ENCODE data around the gene NHERF2.
"Not testable (repeated sequence)": the region's sequence is repeated elsewhere in the genome, so short reads cannot be mapped to it uniquely, and the experiment has no call there.

The NHERF2 gene

DNA sequence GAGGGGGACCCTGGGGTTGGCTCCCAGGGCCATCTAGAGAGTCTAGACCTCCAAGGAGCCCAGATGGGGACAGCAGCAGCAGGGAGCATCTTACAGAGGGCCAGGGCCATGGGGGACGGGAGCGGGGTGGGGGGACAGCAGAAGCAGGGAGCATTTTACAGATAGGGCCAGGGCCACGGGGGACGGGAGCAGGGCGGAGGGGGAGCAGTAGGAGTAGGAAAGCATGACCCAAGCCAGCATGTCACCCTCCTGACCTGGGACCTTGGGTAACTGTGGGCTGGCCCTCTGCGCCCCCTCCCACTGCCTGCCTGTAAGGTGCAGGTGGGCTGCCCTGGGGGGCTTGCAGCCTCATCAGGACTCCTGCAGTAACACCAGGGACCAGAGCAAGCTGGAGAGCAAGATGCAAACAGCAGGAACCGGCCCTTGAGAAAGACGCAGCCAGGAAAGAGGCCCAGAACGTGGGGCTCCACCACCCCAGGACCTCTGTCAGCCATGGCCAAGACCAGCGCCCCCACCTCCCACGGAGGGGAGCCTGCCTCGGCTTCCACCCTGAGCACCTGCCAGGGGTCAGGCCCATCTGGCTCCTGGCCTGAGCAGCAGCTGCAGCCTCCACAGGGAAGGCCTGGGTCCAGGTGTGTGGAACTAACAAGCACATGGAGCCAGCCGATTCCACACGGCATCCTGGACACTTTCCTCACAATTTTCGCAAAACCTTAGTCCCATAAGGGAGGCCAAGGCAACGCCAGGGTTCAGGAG lies 19.4 kb upstream of the NHERF2 start:
- DNase-seq = no peak

DNA sequence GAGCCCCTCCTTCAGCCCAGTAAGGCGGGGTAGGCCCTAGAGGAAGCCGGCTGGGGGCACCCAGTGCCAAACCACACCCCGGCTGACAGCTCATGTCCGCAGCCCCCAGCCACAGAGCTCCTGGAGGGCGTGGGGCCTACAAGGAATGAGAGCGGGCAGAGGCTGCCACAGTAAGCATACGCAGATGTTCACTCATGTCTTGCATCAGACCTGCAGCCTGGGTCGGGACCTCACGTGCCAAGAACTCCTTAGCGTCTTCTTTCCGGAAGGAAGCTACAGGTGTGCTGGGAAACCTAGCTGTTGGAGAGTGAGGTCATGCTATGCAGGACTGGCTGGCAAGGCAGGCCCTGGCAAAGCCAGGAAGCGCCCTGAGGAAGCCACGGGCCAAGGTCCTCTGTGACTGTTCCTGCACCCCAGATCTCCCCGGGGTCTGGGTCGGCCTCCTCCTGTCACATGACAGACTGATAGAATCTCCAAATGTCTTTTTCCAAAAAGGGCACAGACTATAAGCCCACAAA lies 18.6 kb upstream of the NHERF2 start:
- peak; percentile 85 for DNase-seq

DNA sequence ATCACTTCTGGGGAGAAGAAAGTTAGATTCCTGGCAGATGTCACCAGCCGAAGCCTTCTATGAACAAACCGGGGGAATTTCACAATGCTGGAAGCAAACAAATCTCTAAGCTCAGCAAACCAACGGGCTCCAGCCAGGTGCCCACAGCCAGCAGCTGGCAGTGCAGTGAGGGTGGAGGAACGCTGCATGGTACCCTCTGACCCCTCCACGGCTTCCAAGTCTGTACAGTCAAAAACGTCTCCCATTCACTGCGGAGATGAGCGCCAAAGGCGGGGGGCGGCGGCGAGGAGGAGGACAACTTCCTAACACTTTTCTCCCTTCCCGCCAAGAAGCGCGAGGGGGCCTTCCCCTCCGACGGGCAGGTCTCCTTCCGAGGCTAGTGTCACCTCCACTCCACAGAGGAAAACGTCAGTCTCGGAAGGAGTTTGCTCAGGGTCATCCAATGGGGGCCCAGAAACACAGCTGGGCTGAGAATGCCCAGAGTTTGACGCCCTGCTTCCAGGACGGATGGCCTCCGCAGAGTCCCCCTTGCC lies 18.0 kb upstream of the NHERF2 start:
- DNase-seq = peak; percentile 56

DNA sequence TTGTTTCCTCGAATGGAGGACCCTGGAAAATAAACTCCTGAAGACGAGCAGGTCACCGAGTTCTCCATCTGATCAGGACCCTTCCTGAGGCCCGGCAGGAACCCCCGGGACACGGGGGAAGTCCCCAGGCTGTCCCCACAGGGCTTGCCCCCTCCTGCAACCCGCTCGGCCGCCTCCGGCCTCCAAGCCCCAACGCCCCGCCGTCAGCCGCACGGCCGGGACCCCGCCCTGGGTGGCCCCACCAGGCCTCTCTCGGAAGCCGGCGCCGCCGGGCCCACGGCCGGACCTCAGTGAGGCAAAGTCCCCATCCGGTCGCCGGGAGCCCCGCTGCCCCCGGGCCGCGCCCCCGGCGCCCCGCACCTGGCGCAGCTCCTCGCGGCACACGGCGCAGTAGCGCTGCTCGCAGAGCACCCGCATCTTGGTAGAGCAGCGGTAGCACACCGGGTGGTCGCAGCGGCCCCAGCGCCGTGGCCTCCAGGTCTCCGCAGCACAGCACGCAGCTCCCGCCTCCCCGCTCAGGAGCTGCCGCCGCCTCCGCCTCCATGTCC lies 17.5 kb upstream of the NHERF2 start:
- no peak for DNase-seq

DNA sequence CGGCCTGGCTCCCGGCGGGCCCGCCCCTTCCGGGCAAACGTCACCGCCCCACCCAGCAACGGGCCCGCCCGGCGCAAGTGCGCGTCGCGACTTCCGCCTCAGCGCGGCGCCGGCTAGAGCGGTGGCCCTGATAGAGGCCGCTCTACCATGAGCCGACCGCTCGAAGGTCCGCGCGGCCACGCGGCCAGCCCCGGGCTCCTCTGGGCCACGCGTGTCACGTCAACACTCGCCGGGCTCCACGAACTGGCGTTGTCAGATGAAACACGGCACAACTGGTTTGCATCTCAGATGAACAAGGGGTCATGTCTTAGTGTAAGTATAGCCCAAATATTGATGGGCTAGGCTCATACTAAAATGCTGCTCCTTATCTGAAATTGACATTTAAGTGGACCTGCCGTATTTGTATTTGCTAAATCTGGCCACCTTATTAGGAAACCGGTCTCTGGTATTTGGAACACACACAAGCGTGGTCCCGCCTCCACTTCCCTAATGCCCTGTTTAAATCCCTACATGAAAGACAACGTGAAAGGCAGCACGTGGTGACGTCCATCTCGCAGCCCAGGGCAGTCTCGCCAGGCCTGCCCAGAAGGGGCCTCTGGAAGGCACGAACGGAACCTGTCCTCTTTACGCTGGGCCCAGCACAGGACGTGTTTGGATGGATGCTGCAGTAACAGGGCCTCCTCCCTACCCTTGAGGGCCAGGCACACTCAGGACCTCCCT lies 16.8 kb upstream of the NHERF2 start, which contains the start of gene ZNF598:
ZNF598 (minus strand) TSS at position 31 of the 720 bp plus-strand sequence.
- peak; percentile 90 for DNase-seq

DNA sequence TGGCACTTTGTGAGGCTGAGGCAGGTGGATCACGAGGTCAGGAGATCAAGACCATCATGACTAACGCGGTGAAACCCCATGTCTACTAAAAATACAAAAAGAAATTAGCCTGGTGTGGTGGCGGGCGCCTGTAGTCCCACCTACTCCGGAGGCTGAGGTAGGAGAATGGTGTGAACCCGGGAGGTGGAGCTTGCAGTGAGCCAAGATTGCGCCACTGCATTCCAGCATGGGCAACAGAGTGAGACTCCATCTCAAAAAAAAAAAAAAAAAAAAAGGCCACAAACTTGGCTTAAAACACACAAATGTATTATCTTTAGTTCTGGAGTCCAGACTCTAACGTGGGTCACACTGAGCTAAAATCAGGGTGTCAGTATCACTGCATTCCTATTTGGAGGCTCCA lies 15.0 kb upstream of the NHERF2 start:
- not testable (repeated sequence) for DNase-seq

DNA sequence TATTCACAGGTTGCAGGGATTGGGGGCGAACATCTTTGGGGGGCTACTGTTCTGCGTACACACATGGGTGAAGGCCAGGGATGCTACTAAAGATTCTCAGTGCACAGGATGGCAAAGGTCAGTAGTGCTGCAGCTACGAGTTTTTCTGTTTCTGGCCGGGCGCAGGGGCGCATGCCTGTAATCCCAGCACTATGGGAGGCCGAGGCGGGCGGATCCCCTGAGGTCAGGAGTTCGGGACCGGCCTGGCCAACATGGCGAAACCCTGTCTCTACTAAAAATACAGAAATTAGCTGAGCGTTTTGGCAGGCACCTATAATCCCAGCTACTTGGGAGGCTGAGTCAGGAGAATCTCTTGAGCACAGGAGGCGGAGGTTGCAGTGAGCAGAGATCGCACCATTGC lies 13.2 kb upstream of the NHERF2 start:
- no peak for DNase-seq

DNA sequence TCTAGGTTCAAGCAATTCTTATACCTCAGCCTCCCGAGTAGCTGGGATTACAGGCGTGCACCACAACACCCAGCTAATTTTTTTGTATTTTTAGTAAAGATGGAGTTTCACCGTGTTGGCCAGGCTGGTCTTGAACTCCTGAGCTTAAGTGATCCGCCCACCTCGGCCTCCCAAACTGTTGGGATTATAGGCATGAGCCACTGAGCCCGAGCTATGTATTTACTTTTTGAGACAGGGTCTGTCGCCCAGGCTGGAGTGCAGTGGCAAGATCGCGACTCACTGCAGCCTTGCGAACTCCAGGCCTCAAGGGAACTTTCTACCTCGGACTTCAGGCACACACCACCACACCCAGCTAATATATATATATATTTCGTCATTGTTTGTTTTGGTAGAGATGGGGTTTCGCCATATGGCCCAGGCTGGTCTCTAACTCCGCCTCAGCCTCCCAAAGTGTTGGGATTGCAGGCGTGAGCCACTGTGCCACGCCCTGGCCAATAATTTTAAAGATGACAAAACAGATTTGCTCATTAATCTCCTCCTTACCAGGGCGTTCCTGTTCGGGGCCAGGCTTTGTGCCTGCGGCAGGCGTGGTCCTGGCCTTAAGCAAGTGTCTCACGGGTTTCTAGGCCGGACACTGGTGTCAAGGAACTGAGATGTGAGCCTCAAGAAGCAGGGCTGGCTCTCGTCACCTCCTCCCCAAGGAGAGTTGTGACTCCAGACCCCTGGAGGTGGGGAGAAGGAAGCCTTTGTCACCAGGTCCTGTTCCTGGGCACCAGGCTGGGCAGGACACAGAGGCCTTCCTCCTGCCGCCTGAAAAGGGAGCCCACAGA lies 11.4 kb upstream of the NHERF2 start:
- no peak for DNase-seq

DNA sequence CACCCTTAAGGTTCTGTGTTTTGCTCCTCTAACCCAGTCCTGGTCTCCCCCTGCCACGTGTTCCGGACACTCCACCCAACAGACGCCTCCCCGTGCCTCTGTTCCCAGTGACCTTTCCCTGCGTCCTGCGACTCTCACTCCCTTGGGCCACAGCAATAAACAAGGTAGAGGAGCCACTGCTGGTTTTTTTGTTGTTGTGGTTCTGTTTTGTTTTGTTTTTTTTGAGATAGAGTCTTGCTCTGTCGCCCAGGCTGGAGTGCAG lies 10.8 kb upstream of the NHERF2 start:
- DNase-seq = no peak

DNA sequence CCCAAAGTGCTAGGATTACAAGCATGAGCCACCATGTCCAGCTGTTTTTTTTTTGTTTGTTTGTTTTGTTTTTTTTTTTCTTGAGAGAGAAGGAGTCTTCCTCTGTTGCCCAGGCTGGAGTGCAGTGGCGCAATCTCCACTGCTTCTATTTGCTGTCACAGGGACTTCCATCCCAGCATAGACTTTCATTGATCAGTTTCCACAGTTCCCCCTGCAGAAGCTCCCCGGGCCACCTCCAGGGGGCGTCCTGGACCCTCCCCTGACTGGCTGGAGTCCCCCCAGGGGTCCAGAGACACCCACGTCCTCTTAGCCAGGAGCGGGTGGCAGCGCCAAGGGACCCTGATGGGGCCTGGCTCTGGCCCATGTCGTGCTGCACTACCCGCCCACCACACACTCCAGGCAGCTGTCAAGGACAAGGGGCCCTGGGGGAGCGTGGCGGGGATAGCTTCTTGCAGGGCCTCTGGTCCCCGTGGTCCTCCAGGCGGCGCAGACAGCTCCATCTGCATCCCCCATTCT lies 10.2 kb upstream of the NHERF2 start:
- no peak for DNase-seq

DNA sequence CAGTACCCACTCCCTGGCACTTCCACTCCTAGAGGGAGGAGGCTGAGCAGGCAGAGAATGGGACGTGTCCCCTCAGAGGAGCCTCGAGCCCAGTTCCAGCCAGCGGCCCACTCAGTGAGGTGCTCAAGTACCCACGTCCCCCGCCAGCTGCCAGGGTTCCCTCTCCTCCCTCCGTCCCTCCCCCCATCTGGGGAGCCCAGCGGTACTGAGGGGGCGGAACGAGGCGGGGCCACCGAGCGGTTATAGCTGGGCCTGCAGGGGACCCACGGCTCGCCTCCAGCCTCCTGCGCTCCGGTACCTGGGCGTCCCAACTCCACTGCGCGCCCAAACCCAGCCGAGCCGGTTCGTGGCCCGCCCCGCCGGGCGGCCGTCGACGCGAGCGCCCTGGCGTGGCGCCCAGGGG lies 7.2 kb upstream of the NHERF2 start, which contains the start of gene NPW:
NPW (plus strand) TSS at position 268 of the 403 bp plus-strand sequence.
- DNase-seq = peak; percentile 55

DNA sequence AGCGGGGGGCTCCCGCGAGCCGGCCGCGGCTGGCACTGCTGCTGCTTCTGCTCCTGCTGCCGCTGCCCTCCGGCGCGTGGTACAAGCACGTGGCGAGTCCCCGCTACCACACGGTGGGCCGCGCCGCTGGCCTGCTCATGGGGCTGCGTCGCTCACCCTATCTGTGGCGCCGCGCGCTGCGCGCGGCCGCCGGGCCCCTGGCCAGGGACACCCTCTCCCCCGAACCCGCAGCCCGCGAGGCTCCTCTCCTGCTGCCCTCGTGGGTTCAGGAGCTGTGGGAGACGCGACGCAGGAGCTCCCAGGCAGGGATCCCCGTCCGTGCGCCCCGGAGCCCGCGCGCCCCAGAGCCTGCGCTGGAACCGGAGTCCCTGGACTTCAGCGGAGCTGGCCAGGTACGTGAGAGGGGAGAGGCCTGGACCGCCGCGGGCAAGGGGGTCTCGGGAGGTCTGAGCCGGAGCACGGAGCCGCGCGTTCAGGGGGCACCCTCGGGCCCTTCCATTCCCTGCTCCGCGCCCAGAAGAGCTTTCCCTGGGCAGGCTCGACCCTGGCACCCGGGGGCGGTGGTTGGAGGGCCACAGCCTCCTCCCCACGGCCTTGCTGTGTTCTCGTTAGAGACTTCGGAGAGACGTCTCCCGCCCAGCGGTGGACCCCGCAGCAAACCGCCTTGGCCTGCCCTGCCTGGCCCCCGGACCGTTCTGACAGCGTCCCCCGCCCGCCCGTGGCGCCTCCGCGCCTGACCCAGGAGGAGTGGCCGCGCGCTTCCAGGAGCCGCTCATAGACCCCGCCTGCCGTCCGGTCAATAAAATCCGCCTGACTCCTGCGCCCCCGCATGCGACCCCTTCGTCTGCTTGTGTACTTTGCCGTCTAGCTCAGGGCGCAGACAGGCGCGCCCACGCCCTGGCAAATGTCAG lies 6.5 kb upstream of the NHERF2 start:
- no peak for DNase-seq

DNA sequence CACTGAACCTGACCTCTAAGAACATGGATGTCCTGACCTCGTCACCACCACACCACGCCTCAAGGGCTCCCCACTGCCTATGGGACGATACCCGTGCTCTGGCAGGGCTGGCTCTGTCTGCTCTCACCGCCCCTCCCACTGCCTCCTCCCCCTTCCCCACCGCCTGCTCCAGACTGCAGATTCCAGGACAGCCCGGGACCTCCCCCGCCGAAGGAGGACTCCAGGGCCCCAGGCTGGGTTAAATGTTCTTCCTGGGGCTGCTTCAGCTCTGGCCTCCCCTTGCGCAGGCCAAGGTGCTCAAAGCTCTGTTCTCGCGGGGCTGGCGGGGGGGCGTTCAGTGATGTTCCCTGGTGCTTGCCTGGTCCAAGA lies 4.0 kb upstream of the NHERF2 start:
- peak; percentile 63 for DNase-seq

DNA sequence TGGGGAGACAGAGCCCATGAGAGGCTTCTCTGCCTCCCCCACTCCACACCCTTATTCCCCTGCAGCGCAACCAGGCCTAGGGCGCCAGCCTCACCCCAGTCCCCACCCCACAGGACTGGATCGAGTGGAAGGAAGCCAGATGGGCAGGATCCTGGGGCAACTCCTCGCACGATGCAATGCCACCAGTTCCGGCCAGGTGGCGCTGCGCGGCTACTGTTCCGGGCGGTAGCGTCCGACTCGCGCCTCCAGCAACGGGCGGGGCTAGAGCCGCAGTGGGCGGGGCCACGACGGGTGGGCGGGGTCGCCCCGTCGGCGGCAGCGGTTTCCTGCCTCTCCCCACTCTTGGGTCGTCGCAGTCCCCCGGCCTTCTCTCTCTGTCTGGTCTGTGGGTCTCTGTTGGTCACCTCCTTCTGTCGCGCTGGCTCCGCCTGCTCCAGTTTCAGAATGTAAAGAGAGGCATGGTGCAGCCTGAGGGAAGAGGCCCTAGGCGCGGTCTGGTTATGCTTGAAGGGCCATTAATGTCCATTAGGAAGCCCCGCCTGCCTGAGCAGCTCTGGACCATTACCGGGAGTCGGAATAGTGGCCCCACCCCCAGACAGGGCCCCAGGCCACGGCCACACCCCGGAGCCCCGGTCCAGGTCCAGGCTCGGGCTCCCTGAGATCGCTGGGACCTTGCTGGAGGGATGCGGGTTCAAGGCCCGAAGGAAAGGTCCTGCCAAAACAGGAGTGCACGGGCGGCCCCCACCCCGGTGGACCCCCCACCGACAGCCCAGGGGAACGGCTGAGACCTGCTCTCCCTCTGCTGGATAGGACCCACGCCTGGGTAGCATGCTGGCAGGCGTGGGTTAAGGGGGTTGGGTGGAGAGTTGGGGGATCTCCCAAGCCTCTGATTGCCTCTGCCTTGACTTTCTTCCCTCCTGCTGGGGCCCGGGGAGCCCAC lies 3.3 kb upstream of the NHERF2 start:
- peak; percentile 93 for DNase-seq

DNA sequence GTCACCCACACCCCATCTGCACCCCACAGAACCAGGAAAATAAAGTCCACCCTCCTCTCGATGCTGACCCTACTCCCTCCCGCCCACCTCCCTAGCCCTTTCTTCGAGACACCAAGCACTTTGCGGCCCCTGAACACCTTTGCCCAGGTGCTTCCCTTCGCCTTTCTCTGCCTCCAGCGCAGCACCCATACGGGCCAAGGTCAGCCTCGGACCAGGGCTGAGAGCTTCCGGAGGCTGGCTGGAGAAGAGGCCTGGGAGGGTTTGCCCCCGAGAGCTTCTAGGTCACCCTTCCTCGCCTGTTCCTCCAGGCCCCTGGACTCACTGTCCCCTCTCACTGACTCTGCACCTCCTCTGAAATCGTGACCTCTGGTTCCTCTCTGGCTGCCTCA lies 2.7 kb upstream of the NHERF2 start:
- DNase-seq = no peak

DNA sequence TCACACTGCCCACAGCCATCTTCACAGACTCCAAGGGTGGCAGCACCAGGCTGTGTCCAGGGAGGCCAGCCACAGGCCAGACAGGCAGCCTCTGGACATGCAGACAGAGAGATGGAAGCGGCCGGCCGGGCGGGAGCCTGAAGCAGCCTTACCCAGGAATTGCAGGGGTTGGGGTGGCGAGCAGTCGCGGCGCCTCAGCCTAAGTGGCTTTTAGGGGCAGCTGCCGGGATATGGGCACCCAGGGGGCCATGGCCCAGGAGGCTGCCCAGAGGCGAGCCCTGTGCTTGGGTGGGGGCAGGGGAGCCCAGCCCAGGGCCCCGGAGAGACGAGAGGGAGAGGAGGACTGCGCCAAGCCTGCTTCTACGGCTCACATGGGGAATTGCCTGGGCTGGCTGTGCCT lies 1.5 kb upstream of the NHERF2 start:
- DNase-seq = no peak

DNA sequence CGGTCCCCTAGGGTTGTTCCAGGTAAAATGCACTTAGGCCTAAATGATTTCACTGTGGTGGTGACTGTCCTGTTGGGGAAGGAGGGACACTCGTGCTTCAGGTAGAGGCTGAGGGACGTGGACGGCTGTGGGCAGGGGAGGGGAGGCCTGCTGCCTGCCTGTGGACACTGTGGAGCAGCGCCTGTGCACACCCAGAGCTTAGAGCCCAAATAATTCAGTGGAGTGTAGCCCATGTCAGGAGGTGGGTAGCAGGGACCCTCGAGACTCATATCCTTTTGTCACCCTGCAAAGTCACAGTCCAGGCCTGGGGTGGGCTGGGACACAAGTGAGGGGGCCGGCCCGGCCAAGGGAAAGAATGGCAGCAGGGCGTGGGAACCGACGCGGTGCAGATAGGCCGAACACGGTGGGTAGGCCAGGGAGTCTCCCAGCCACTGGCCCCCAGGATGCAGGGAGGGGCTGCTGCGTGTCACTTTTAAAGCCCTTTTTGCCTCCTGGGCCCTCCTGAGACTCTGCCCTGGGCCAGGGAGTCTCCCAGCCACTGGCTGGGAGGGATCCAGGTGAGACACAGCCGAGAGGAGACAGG lies 733 bp upstream of the NHERF2 start:
- no peak for DNase-seq

DNA sequence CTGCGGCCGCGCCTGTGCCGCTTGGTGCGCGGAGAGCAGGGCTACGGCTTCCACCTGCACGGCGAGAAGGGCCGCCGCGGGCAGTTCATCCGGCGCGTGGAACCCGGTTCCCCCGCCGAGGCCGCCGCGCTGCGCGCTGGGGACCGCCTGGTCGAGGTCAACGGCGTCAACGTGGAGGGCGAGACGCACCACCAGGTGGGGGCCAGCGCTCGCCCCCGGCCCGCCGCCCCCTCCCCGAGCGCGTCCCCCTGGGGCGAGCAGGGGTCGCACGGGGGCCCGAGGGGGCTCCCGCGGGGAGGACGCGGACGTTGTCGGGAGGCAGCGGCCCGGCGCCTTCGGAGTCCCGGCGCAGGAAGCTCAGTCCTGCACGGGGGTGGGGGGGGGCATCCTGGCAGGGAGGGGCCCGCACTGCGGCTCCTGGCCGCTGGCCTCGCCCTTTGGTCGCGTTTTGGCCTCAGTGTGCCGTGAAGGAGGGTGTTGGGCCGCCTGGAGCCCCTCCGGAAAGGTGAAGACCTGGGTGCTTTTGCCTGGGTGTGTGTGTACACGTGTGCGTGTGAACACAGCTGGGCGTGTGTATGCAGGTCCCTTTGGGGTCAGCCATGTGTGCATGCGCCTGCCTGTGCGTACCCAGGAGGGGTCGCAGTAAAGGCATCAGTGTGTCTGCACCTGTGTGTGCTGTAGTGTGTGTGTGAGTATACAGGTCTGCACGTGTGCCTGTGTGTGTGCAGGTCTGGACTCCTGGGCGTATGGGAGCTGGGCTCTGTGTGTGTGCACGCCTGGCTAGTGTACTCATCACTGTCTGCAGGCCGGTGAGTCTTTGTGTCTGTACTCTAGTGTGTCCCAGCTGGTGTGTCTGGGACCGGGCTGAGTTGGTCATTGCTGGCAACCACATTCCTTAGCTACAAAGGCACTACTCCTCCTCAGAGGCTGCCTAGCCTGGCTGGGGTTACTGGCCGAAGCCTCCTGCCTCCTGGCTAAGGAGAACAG lies 615 bp downstream of the NHERF2 start:
- DNase-seq = no peak

DNA sequence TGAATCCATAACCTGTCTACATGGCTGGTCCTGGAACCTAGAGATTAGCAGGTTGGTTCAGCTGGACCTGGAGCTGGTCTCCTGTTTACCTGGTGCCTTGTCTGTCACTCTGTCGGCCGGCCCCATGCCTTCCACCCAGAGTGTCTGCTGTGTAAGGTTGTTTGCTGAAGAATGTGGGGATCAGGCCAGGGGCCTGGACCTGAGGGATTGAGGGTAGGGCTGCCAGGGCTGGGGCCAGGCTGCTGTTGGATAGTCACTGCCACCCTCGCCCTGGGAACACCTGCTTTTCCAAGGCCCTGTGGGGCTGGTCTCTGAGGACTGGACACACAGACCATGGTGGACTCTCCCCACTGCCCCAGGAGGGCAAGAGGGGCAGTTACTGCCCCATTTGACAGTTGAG lies 1.4 kb downstream of the NHERF2 start:
- no peak for DNase-seq
